ENCODE measurements around the gene TMPRSS11B. TPM values are rescaled to one million over a fixed set of nuclear protein-coding genes. Genes with fewer than 3 reads are reported as not detected.
"Not testable (repeated sequence)": the region's sequence is repeated elsewhere in the genome, so short reads cannot be mapped to it uniquely, and the experiment has no call there.

TMPRSS11B gene
- total RNA-seq, 1 donor, result not detected

DNA sequence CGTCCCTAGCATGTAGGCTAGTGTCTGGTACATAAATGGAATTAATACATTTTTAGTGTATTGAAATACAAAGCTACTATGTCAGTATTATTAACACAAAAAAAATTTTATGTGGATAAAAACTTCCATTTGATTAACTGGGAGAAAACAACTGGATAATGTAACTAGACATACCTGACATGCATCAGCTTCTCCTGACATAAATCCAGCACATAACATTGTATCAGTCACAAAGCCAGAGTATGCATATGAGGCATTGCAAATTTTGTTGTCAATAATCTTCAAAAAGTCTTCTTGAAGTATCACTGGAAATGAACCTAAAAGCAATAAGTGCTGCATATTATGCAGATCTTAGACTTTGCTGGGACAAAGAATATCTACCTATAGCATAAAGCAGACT lies 16.9 kb downstream of the TMPRSS11B start:
- no peaks in the 10 kb centered on the region for H3K79me2 ChIP-seq (ENCODE audit: insufficient read depth, low read length)
- H3K27ac ChIP-seq (ENCODE audit: low read depth, low read length), result no peak overlapping the region
- no peak overlapping the region for H3K4me3 ChIP-seq (ENCODE audit: insufficient read depth, low read length)
- H3K4me2 ChIP-seq (ENCODE audit: insufficient read depth, low read length), result no peak overlapping the region
- no peaks in the 10 kb centered on the region for H3K27me3 ChIP-seq (ENCODE audit: insufficient read depth, low read length)
- no peaks in the 10 kb centered on the region for H3K4me1 ChIP-seq (ENCODE audit: insufficient read depth, low read length)
- no peak overlapping the region for H2AFZ ChIP-seq (ENCODE audit: low read length)
- TF ChIP-seq, protein P1, sequence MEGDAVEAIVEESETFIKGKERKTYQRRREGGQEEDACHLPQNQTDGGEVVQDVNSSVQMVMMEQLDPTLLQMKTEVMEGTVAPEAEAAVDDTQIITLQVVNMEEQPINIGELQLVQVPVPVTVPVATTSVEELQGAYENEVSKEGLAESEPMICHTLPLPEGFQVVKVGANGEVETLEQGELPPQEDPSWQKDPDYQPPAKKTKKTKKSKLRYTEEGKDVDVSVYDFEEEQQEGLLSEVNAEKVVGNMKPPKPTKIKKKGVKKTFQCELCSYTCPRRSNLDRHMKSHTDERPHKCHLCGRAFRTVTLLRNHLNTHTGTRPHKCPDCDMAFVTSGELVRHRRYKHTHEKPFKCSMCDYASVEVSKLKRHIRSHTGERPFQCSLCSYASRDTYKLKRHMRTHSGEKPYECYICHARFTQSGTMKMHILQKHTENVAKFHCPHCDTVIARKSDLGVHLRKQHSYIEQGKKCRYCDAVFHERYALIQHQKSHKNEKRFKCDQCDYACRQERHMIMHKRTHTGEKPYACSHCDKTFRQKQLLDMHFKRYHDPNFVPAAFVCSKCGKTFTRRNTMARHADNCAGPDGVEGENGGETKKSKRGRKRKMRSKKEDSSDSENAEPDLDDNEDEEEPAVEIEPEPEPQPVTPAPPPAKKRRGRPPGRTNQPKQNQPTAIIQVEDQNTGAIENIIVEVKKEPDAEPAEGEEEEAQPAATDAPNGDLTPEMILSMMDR (IDR thresholded peaks at IDR 0.05; ENCODE audit: extremely low read depth, low read depth, low read length), result no peak
- no peaks in the 10 kb centered on the region for H4K20me1 ChIP-seq (ENCODE audit: insufficient read depth, low read length)
- DNase-seq (ENCODE audit: insufficient read length, low spot score, missing footprints), result no peak
- H3K36me3 ChIP-seq (ENCODE audit: insufficient read depth, low read length), result no peaks in the 10 kb centered on the region
- H3K9me3 ChIP-seq (ENCODE audit: low read depth, low read length), result no peaks in the 10 kb centered on the region

DNA sequence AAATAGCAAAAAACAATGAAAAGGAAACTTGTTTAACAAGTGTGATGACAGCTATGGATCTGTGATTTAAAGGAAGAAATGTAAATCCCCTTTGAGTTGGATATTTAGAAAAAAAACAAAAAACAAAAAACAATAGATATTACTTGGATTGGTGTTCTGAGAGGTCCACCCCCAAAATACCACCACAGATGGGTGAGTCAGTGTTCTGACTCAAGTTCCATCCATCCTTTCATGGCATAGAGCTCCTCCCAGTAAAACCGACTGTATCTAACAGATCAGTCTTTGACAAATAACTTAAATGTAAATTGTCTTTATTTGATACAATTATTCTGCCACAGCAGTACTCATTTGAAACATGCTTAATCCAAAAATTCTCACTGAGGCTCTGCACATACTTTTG lies 27.4 kb downstream of the TMPRSS11B start:
- no peak overlapping the region for H2AFZ ChIP-seq (ENCODE audit: low read length)
- no peaks in the 10 kb centered on the region for H4K20me1 ChIP-seq (ENCODE audit: insufficient read depth, low read length)
- no peak overlapping the region for H3K27ac ChIP-seq (ENCODE audit: low read depth, low read length)
- H3K4me2 ChIP-seq (ENCODE audit: insufficient read depth, low read length), result no peak overlapping the region
- TF ChIP-seq, protein P1 (IDR thresholded peaks at IDR 0.05; ENCODE audit: extremely low read depth, low read depth, low read length), result no peak
- H3K27me3 ChIP-seq (ENCODE audit: insufficient read depth, low read length), result no peaks in the 10 kb centered on the region
- H3K36me3 ChIP-seq (ENCODE audit: insufficient read depth, low read length), result no peaks in the 10 kb centered on the region
- DNase-seq (ENCODE audit: insufficient read length, low spot score, missing footprints), result no peak
- no peaks in the 10 kb centered on the region for H3K9me3 ChIP-seq (ENCODE audit: low read depth, low read length)
- no peaks in the 10 kb centered on the region for H3K4me1 ChIP-seq (ENCODE audit: insufficient read depth, low read length)
- no peak overlapping the region for H3K4me3 ChIP-seq (ENCODE audit: insufficient read depth, low read length)
- H3K79me2 ChIP-seq (ENCODE audit: insufficient read depth, low read length), result no peaks in the 10 kb centered on the region

DNA sequence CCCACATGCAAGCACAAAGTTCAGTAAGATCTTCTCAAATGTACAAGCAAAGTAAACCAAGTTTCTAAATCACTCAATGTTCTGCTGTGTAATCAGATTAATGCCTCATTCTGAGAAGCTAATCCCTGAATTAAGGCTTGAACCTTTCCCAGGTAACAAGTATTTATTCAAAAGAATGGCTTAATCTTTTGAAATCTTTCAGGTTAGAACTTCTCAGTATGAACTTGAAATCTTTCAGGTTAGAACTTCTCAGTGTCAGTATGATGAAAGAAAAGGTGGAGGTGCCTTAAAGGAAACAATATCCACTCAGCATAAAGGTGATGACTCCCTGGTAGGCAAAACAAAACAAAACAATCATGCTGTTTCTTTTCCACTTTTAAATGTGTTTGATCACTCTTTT lies 29.0 kb downstream of the TMPRSS11B start:
- Histone ChIP-seq H3K36me3 (ENCODE audit: insufficient read depth, low read length) (no peaks in the 10 kb centered on the region), H2AFZ (ENCODE audit: low read length) (no peak overlapping the region), H3K79me2 (ENCODE audit: insufficient read depth, low read length) (no peaks in the 10 kb centered on the region), H3K4me3 (ENCODE audit: insufficient read depth, low read length) (no peak overlapping the region), H3K27me3 (ENCODE audit: insufficient read depth, low read length) (no peaks in the 10 kb centered on the region), H4K20me1 (ENCODE audit: insufficient read depth, low read length) (no peaks in the 10 kb centered on the region), H3K4me2 (ENCODE audit: insufficient read depth, low read length) (no peak overlapping the region), H3K9me3 (ENCODE audit: low read depth, low read length) (no peaks in the 10 kb centered on the region), H3K27ac (ENCODE audit: low read depth, low read length) (no peak overlapping the region), H3K4me1 (ENCODE audit: insufficient read depth, low read length) (no peaks in the 10 kb centered on the region)
- TF ChIP-seq, protein P1 (IDR thresholded peaks at IDR 0.05; ENCODE audit: extremely low read depth, low read depth, low read length), result no peak
- DNase-seq (ENCODE audit: insufficient read length, low spot score, missing footprints), result no peak

DNA sequence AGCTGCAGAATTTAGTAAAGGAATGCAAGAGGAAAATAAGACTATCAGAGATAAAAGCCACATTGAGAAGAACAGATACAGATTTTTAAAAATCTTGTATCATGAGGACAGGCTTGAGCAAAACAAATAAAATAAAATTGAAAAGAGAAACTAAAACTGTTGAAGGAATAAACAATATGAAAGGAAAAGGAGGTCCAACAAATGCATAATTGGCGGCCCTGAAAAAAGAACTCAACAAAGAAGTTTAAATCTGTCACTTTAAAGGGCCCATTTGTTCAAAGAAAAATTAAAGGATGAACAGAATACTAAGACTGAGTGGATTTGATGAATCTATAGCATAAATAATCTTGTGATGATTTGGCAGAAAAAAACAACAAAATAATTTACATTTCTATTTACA lies 36.5 kb downstream of the TMPRSS11B start:
- TF ChIP-seq, protein P1 (IDR thresholded peaks at IDR 0.05; ENCODE audit: extremely low read depth, low read depth, low read length), result no peak
- DNase-seq (ENCODE audit: insufficient read length, low spot score, missing footprints), result no peak
- Histone ChIP-seq H3K4me3 (ENCODE audit: insufficient read depth, low read length) (no peak overlapping the region), H2AFZ (ENCODE audit: low read length) (no peak overlapping the region), H3K27ac (ENCODE audit: low read depth, low read length) (no peak overlapping the region), H3K4me1 (ENCODE audit: insufficient read depth, low read length) (no peaks in the 10 kb centered on the region), H3K36me3 (ENCODE audit: insufficient read depth, low read length) (no peaks in the 10 kb centered on the region), H3K27me3 (ENCODE audit: insufficient read depth, low read length) (no peaks in the 10 kb centered on the region), H3K4me2 (ENCODE audit: insufficient read depth, low read length) (no peak overlapping the region), H4K20me1 (ENCODE audit: insufficient read depth, low read length) (no peaks in the 10 kb centered on the region), H3K9me3 (ENCODE audit: low read depth, low read length) (no peaks in the 10 kb centered on the region), H3K79me2 (ENCODE audit: insufficient read depth, low read length) (no peaks in the 10 kb centered on the region)

DNA sequence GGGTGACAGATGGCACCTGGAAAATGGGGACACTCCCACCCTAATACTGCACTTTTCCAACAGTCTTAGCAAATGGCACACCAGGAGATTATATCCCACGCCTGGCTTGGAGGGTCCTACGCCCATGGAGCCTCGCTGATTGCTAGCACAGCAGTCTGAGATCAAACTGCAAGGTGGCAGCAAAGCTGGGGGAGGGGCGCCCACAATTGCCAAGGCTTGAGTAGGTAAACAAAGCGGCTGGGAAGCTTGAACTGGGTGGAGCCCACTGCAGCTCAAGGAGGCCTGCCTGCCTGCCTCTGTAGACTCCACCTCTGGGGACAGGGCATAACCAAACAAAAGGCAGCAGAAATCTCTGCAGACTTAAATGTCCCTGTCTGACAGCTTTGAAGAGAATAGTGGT lies 51.2 kb downstream of the TMPRSS11B start:
- not testable (repeated sequence) for H3K27me3 ChIP-seq (ENCODE audit: insufficient read depth, low read length); H3K4me2 ChIP-seq (ENCODE audit: insufficient read depth, low read length); H3K4me1 ChIP-seq (ENCODE audit: insufficient read depth, low read length); H3K4me3 ChIP-seq (ENCODE audit: insufficient read depth, low read length); H3K9me3 ChIP-seq (ENCODE audit: low read depth, low read length); H3K79me2 ChIP-seq (ENCODE audit: insufficient read depth, low read length); H2AFZ ChIP-seq (ENCODE audit: low read length); H3K27ac ChIP-seq (ENCODE audit: low read depth, low read length); H4K20me1 ChIP-seq (ENCODE audit: insufficient read depth, low read length); H3K36me3 ChIP-seq (ENCODE audit: insufficient read depth, low read length); DNase-seq (ENCODE audit: insufficient read length, low spot score, missing footprints)
